Epithelial cell of esophagus (primary cell): ENCODE measurements around the gene PLTP.
"Not testable (repeated sequence)": the region's sequence is repeated elsewhere in the genome, so short reads cannot be mapped to it uniquely, and the experiment has no call there.

Experiments used
- DNase-seq: peaks from one replicate; pipeline ENCODE4 v3.0.0; 2010; ENCODE audit warnings: low read depth
- H3K4me3 ChIP-seq: 2 replicates; pipeline ENCODE4 v1.5.1; 2011; ENCODE audit warnings: mild to moderate bottlenecking, low read length, control low read depth
- CTCF ChIP-seq: IDR thresholded peaks from 2 replicates; pipeline ENCODE4 v1.5.1; 2011; ENCODE audit warnings: low read depth, mild to moderate bottlenecking, low read length, control low read depth, inconsistent platforms; ENCODE audit not compliant: insufficient read depth; ENCODE audit errors: missing control alignments

The PLTP gene

GRCh38 chr20:45934586-45935415 is 22.8 kb upstream of the PLTP start, which contains the start of gene PCIF1:
TSS of gene PCIF1 (plus strand) at chr20:45934683. CDS start at chr20:45939000, 4,317 bp downstream.
- H3K4me3 ChIP-seq, result peak within 1 kb of the TSS; percentile 95
- no peak for TF ChIP-seq CTCF
- peak; percentile 96 for DNase-seq

- no peak for TF ChIP-seq CTCF
- peak overlapping the region; percentile 92 for H3K4me3 ChIP-seq
- DNase-seq, result no peak
Observed at GRCh38 chr20:45934046-45934585, 22.2 kb upstream of the PLTP start.

- peak; percentile 79 for DNase-seq
- TF ChIP-seq CTCF, result peak; percentile 52
Observed at GRCh38 chr20:45933266-45934045, 21.5 kb upstream of the PLTP start.

GRCh38 chr20:45931680-45932079 is 19.7 kb upstream of the PLTP start:
- not testable (repeated sequence) for DNase-seq, H3K4me3 ChIP-seq

More at GRCh38 chr20:45933266-45934045, 21.5 kb upstream of the PLTP start:
- peak overlapping the region; percentile 92 for H3K4me3 ChIP-seq

GRCh38 chr20:45927071-45927878 is 15.3 kb upstream of the PLTP start:
- TF ChIP-seq CTCF, result no peak
- DNase-seq, result no peak
- H3K4me3 ChIP-seq, result no peak overlapping the region

GRCh38 chr20:45926731-45927070 is 14.7 kb upstream of the PLTP start:
- TF ChIP-seq CTCF, result no peak
- no peak for DNase-seq

More at GRCh38 chr20:45926731-45927070, 14.7 kb upstream of the PLTP start:
- H3K4me3 ChIP-seq, result no peak overlapping the region
